Measurements from ENCODE around the gene SERPINB12. TPM values are rescaled to one million over a fixed set of nuclear protein-coding genes. Genes with fewer than 3 reads are reported as not detected.

SERPINB12 gene, protein sequence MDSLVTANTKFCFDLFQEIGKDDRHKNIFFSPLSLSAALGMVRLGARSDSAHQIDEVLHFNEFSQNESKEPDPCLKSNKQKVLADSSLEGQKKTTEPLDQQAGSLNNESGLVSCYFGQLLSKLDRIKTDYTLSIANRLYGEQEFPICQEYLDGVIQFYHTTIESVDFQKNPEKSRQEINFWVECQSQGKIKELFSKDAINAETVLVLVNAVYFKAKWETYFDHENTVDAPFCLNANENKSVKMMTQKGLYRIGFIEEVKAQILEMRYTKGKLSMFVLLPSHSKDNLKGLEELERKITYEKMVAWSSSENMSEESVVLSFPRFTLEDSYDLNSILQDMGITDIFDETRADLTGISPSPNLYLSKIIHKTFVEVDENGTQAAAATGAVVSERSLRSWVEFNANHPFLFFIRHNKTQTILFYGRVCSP
- total RNA-seq, result not detected in 2 replicates

DNA sequence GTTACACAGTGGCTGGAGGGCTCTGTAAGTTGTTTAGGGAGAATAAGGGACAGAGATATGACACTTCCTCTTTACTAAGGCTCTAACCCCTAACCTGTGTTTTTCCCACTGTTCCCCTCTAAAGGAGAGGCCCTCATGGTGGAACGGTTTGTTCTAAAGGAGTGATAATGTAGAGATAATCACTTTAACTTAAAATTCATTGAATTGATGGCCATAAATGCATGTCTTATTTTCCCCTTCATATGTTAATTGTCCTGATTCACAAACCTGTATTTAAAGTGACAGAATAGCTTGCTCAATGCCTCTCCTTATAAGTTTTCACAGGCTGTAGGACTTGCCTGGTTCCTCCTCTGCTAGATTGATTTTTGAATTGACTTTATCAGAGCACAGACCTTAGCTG, at the start of gene SERPINB12:
Gene SERPINB12, plus strand, starts transcription at position 301 of the 400 bp plus-strand sequence. CDS start 13,791 bp downstream, outside the sequence.

DNA sequence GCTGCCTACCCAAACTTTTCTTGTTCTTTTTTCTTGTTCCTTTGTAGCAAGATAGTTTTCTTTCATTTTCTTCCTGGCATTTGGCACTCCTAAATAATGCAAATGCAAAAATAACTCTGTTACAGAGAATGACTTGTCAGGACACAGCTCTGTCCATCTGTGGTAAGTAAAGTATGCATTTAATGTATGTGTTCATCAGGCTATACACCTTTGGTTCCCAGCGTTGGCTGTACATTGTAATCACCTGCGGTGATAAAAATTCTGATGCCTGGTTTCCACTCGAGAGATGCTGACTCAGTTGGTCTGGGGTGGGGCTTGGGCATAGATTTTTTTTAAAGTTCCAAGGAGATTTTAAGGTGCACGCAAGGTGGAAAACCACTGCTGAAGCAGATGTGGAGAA, 44.8 kb downstream of the SERPINB12 start, which contains the start of gene SERPINB13:
Gene SERPINB13, plus strand, starts transcription at position 378 of the 400 bp plus-strand sequence. CDS start 1,325 bp downstream, outside the sequence.

Other genes with a start within 250 kb of the SERPINB12 start
- 0.98 and 2.7 TPM in 2 replicates for gene BCL2, start 222.6 kb upstream of the SERPINB12 start, total RNA-seq
- 20.9 and 24.1 TPM in 2 replicates for gene KDSR, start 175.2 kb upstream of the SERPINB12 start, total RNA-seq
- gene VPS4B, start 119.9 kb upstream of the SERPINB12 start, total RNA-seq, result 36.9 and 47.4 TPM in 2 replicates
- not detected in 2 replicates for gene SERPINB5, start 65.4 kb upstream of the SERPINB12 start, total RNA-seq
- gene SERPINB13, start 45.0 kb downstream of the SERPINB12 start, total RNA-seq, result not detected in 2 replicates
- gene SERPINB4, start 101.9 kb downstream of the SERPINB12 start, total RNA-seq, result not detected in 2 replicates
- not detected in 2 replicates for gene SERPINB3, start 119.5 kb downstream of the SERPINB12 start, total RNA-seq
- not detected in 2 replicates for gene SERPINB11, start 160.6 kb downstream of the SERPINB12 start, total RNA-seq
- gene SERPINB7, start 233.0 kb downstream of the SERPINB12 start, total RNA-seq, result not detected in 2 replicates

All from vein endothelial cell (primary cell).